HG02973 (cell line): Measurements from ENCODE around the gene HNRNPR.
"Not testable (repeated sequence)": the region's sequence is repeated elsewhere in the genome, so short reads cannot be mapped to it uniquely, and the experiment has no call there.

Source experiments
- ATAC-seq: cut with Tn5 transposase; IDR thresholded peaks from one replicate; pipeline ENCODE4 v1.9.1; 2021; ENCODE audit warnings: moderate library complexity; ENCODE audit not compliant: unreplicated experiment

HNRNPR gene

GRCh38 chr1:23257371-23257770, 86.7 kb downstream of the HNRNPR start:
- not testable (repeated sequence) for ATAC-seq
